ENCODE data around the gene TMEM245.

Gene TMEM245

GRCh38 chr9:109163194-109163593 lies 43.4 kb upstream of the TMEM245 start:
- H3K4me3 ChIP-seq = no peak overlapping the region
- TF ChIP-seq CTCF (IDR thresholded peaks at IDR 0.05) = no peak
- no peak overlapping the region for H3K27ac ChIP-seq
- DNase-seq (ENCODE audit: low spot score) = no peak

- TF ChIP-seq CTCF (IDR thresholded peaks at IDR 0.05) = no peak
- Histone ChIP-seq H3K4me3 (no peak overlapping the region), H3K27ac (no peak overlapping the region)
- DNase-seq (ENCODE audit: low spot score) = no peak
Observed at GRCh38 chr9:109162677-109163076, 42.9 kb upstream of the TMEM245 start.

GRCh38 chr9:109161471-109161870 lies 41.7 kb upstream of the TMEM245 start:
- no peak for DNase-seq (ENCODE audit: low spot score)
- no peak for TF ChIP-seq CTCF (IDR thresholded peaks at IDR 0.05)
- no peak overlapping the region for H3K27ac ChIP-seq

GRCh38 chr9:109159583-109159982 lies 39.8 kb upstream of the TMEM245 start:
- Histone ChIP-seq H3K27ac (no peak overlapping the region), H3K4me3 (no peak overlapping the region)
- no peak for TF ChIP-seq CTCF (IDR thresholded peaks at IDR 0.05)
- DNase-seq (ENCODE audit: low spot score) = no peak

More at GRCh38 chr9:109161471-109161870, 41.7 kb upstream of the TMEM245 start:
- H3K4me3 ChIP-seq = no peak overlapping the region

GRCh38 chr9:109158651-109159050 lies 38.9 kb upstream of the TMEM245 start:
- DNase-seq (ENCODE audit: low spot score) = no peak
- Histone ChIP-seq H3K4me3 (no peak overlapping the region), H3K27ac (no peak overlapping the region)
- TF ChIP-seq CTCF (IDR thresholded peaks at IDR 0.05) = no peak

- no peak for TF ChIP-seq CTCF (IDR thresholded peaks at IDR 0.05)
- Histone ChIP-seq H3K4me3 (no peak overlapping the region), H3K27ac (no peak overlapping the region)
- no peak for DNase-seq (ENCODE audit: low spot score)
Observed at GRCh38 chr9:109156708-109157107, 37.0 kb upstream of the TMEM245 start.

- no peak for TF ChIP-seq CTCF (IDR thresholded peaks at IDR 0.05)
- H3K27ac ChIP-seq = no peak overlapping the region
- no peak for DNase-seq (ENCODE audit: low spot score)
- H3K4me3 ChIP-seq = no peak overlapping the region
Observed at GRCh38 chr9:109150925-109151545, 31.3 kb upstream of the TMEM245 start.
